Measurements from ENCODE around the gene TYROBP. TPM values are rescaled to one million over a fixed set of nuclear protein-coding genes. Genes with fewer than 3 reads are reported as not detected.

Gene TYROBP
- total RNA-seq: not detected in 2 replicates

GRCh38 chr19:35908010-35908441 is at the start of gene TYROBP:
TYROBP (minus strand) TSS chr19:35908295; CDS start chr19:35908228, 67 bp downstream.

GRCh38 chr19:35935911-35936737 is 28.0 kb upstream of the TYROBP start, which contains the start of gene LRFN3:
LRFN3 (plus strand) TSS chr19:35936374; CDS start chr19:35939426, 3,052 bp downstream.

GRCh38 chr19:35901854-35902661 is 6.0 kb downstream of the TYROBP start, which contains the start of gene HCST:
HCST (plus strand) TSS chr19:35902529; CDS start chr19:35902594, 65 bp downstream.

GRCh38 chr19:35868172-35868822 is 39.8 kb downstream of the TYROBP start, which contains the start of gene APLP1:
APLP1 (plus strand) TSS chr19:35868574; CDS start chr19:35868637, 63 bp downstream.

GRCh38 chr19:35856546-35857149 is 51.4 kb downstream of the TYROBP start, which contains the start of gene KIRREL2:
KIRREL2 (plus strand) TSS chr19:35856911; CDS start chr19:35857120, 209 bp downstream.

Small RNAs within 50 kb of the gene (small RNA-seq; reads per million reads assigned to genes)
- gene AF038458.1: not detected
- not detected for gene RN7SL402P

Other genes starting within 250 kb of the TYROBP start
- gene UPK1A, start 241.8 kb downstream of the TYROBP start, total RNA-seq: not detected in 2 replicates
- not detected in 2 replicates for gene ZBTB32, start 203.7 kb downstream of the TYROBP start, total RNA-seq
- gene KMT2B, start 190.3 kb downstream of the TYROBP start, total RNA-seq: 10.0 and 12.7 TPM in 2 replicates
- gene IGFLR1, start 165.8 kb downstream of the TYROBP start, total RNA-seq: 0.53 and 1.1 TPM in 2 replicates
- 3.5 and 5.4 TPM in 2 replicates for gene U2AF1L4, start 162.9 kb downstream of the TYROBP start, total RNA-seq
- gene PSENEN, start 162.6 kb downstream of the TYROBP start, total RNA-seq: 15.8 and 22.6 TPM in 2 replicates
- 8.5 and 9.6 TPM in 2 replicates for gene LIN37, start 159.7 kb downstream of the TYROBP start, total RNA-seq
- 0.53 and 0.65 TPM in 2 replicates for gene HSPB6, start 151.3 kb downstream of the TYROBP start, total RNA-seq
- gene PROSER3, start 150.1 kb downstream of the TYROBP start, total RNA-seq: 9.2 and 10.3 TPM in 2 replicates
- gene ARHGAP33, start 132.7 kb downstream of the TYROBP start, total RNA-seq: 4.0 and 5.7 TPM in 2 replicates
- gene PRODH2, start 95.5 kb downstream of the TYROBP start, total RNA-seq: not detected in 2 replicates
- not detected in 2 replicates for gene NPHS1, start 55.8 kb downstream of the TYROBP start, total RNA-seq
- not detected in 2 replicates for gene KIRREL2, start 51.4 kb downstream of the TYROBP start, total RNA-seq
- gene APLP1, start 39.7 kb downstream of the TYROBP start, total RNA-seq: 2.2 and 3.6 TPM in 2 replicates
- gene NFKBID, start 7.8 kb downstream of the TYROBP start, total RNA-seq: 3.3 and 3.6 TPM in 2 replicates
- not detected in 2 replicates for gene HCST, start 5.8 kb downstream of the TYROBP start, total RNA-seq
- 4.4 and 6.1 TPM in 2 replicates for gene LRFN3, start 28.1 kb upstream of the TYROBP start, total RNA-seq
- 11.1 and 12.2 TPM in 2 replicates for gene SDHAF1, start 86.9 kb upstream of the TYROBP start, total RNA-seq
- 0.13 and 0.14 TPM in 2 replicates for gene SYNE4, start 100.5 kb upstream of the TYROBP start, total RNA-seq
- 8.3 and 11.7 TPM in 2 replicates for gene ALKBH6, start 105.9 kb upstream of the TYROBP start, total RNA-seq
- 4.3 and 6.6 TPM in 2 replicates for gene CLIP3, start 124.6 kb upstream of the TYROBP start, total RNA-seq
- gene THAP8, start 146.0 kb upstream of the TYROBP start, total RNA-seq: 0.80 and 1.1 TPM in 2 replicates
- 7.4 and 12.6 TPM in 2 replicates for gene WDR62, start 146.6 kb upstream of the TYROBP start, total RNA-seq
- not detected in 2 replicates for gene OVOL3, start 202.8 kb upstream of the TYROBP start, total RNA-seq
- 25.8 TPM in 2 replicates for gene POLR2I, start 206.6 kb upstream of the TYROBP start, total RNA-seq
- 104 and 105 TPM in 2 replicates for gene TBCB, start 207.2 kb upstream of the TYROBP start, total RNA-seq
- 241 and 313 TPM in 2 replicates for gene CAPNS1, start 231.8 kb upstream of the TYROBP start, total RNA-seq
- 2.4 and 4.5 TPM in 2 replicates for gene COX7A1, start 244.2 kb upstream of the TYROBP start, total RNA-seq